Cardiac fibroblast (primary cell): ENCODE data around the gene UBAC1.

Experiments used
- DNase-seq, 2 donors: peaks; one replicate each; pipeline versions ENCODE4 v3.0.0 to v3.0.0-alpha.2; 2010; ENCODE audit warnings: low read depth in 2 of 2
- H3K4me3 ChIP-seq, 2 donors: replicated peaks in 1 of 2; 1 replicate in 1 of 2; 2 replicates in 1 of 2; pipeline ENCODE4 v1.5.1; 2011; ENCODE audit warnings: low read depth in 2 of 2, low read length in 2 of 2, mild to moderate bottlenecking in 2 of 2, moderate library complexity in 1 of 2
- CTCF ChIP-seq: IDR thresholded peaks from one replicate; pipeline ENCODE4 v1.5.1; 2011; ENCODE audit warnings: low read depth, mild to moderate bottlenecking, low read length, inconsistent platforms

The UBAC1 gene

GRCh38 chr9:135941288-135941995 lies 19.7 kb downstream of the UBAC1 start:
- no peak for TF ChIP-seq CTCF
- no peak for DNase-seq
- no peak overlapping the region for H3K4me3 ChIP-seq

- DNase-seq = no peak
- no peak overlapping the region for H3K4me3 ChIP-seq
- TF ChIP-seq CTCF = no peak
Measured at GRCh38 chr9:135939351-135940265, 21.6 kb downstream of the UBAC1 start.

- no peak overlapping the region for H3K4me3 ChIP-seq
- no peak for TF ChIP-seq CTCF
- no peak for DNase-seq
Measured at GRCh38 chr9:135937521-135938489, 23.4 kb downstream of the UBAC1 start.

GRCh38 chr9:135933114-135933513 lies 28.1 kb downstream of the UBAC1 start:
- TF ChIP-seq CTCF = no peak
- DNase-seq = no peak
- no peak overlapping the region for H3K4me3 ChIP-seq

GRCh38 chr9:135932656-135933055 lies 28.5 kb downstream of the UBAC1 start:
- TF ChIP-seq CTCF = no peak
- H3K4me3 ChIP-seq = no peak overlapping the region
- DNase-seq = no peak

- no peak for TF ChIP-seq CTCF
- DNase-seq = no peak
- no peak overlapping the region for H3K4me3 ChIP-seq
Measured at GRCh38 chr9:135931349-135931820, 29.8 kb downstream of the UBAC1 start.
